GM10266 (cell line): ENCODE data around the gene OLFM4.

ENCODE experiments used
- DNase-seq: peaks from one replicate; pipeline ENCODE4 v3.0.0; 2012; ENCODE audit errors: extremely low spot score
- TF ChIP-seq, protein P1 (sequence below): IDR thresholded peaks from 2 replicates; pipeline ENCODE4 v1.5.1; 2012; ENCODE audit warnings: mild to moderate bottlenecking, low read depth; ENCODE audit not compliant: control insufficient read depth, insufficient read depth; ENCODE audit errors: missing control alignments

The OLFM4 gene, protein sequence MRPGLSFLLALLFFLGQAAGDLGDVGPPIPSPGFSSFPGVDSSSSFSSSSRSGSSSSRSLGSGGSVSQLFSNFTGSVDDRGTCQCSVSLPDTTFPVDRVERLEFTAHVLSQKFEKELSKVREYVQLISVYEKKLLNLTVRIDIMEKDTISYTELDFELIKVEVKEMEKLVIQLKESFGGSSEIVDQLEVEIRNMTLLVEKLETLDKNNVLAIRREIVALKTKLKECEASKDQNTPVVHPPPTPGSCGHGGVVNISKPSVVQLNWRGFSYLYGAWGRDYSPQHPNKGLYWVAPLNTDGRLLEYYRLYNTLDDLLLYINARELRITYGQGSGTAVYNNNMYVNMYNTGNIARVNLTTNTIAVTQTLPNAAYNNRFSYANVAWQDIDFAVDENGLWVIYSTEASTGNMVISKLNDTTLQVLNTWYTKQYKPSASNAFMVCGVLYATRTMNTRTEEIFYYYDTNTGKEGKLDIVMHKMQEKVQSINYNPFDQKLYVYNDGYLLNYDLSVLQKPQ

DNA sequence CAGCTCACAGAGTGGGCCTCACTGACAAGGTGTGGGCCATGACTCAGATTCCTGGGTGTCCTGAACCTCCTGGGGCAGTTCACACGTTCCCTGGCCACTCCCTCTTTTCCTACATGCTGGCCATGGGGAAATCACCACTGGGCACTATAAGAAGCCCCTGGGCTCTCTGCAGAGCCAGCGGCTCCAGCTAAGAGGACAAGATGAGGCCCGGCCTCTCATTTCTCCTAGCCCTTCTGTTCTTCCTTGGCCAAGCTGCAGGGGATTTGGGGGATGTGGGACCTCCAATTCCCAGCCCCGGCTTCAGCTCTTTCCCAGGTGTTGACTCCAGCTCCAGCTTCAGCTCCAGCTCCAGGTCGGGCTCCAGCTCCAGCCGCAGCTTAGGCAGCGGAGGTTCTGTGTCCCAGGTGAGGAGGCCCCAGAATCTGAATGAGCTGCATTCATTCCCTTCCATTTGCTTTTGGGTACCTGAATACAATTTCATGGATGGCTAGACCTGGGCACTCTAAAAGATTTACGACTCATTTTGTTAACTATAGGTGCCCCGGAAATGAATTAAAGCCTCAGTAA lies at the start of gene OLFM4:
Gene OLFM4 (plus strand): TSS at position 177 of the 567 bp plus-strand sequence. CDS start 24 bp downstream, at position 201.
- TF ChIP-seq, protein P1, sequence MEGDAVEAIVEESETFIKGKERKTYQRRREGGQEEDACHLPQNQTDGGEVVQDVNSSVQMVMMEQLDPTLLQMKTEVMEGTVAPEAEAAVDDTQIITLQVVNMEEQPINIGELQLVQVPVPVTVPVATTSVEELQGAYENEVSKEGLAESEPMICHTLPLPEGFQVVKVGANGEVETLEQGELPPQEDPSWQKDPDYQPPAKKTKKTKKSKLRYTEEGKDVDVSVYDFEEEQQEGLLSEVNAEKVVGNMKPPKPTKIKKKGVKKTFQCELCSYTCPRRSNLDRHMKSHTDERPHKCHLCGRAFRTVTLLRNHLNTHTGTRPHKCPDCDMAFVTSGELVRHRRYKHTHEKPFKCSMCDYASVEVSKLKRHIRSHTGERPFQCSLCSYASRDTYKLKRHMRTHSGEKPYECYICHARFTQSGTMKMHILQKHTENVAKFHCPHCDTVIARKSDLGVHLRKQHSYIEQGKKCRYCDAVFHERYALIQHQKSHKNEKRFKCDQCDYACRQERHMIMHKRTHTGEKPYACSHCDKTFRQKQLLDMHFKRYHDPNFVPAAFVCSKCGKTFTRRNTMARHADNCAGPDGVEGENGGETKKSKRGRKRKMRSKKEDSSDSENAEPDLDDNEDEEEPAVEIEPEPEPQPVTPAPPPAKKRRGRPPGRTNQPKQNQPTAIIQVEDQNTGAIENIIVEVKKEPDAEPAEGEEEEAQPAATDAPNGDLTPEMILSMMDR = no peak
- DNase-seq = no peak

DNA sequence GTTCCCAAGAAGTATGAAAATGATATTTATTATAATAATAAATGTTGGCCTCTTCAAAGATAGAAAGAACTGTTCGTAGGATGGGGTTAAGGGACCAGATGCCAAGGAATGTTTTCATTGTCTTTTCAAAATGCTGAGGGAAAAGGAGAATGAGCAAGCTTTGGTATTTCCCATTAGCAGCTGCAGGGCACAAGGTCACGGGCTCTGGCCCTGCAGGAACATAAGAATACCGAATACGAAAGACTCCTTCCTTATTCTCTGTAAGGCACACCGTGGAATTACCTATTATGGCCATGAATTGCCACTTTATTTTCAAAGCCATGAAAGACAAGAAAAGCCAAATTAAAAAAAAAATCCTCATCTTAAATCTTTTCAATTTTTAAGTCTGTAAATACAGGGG lies 49.6 kb upstream of the OLFM4 start:
- no peak for DNase-seq
- TF ChIP-seq, protein P1 = no peak

DNA sequence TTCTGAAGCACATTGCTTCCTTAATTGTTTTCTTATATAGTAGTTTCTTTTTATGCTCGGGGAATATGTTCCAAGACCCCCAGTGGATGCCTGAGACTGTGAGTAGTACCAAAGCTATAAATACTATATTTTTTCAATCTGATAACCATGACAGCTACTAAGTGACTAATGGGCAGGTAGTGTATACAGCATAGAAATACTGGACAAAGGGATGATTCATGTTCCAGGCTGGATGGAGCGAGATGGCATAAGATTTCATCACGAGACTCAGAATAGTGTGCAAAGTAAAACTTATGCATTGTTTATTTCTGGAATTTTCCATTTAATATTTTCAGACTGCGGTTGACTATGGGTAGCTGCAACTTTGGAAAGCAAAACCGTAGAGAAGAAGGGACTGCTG lies 47.9 kb upstream of the OLFM4 start:
- no peak for DNase-seq

DNA sequence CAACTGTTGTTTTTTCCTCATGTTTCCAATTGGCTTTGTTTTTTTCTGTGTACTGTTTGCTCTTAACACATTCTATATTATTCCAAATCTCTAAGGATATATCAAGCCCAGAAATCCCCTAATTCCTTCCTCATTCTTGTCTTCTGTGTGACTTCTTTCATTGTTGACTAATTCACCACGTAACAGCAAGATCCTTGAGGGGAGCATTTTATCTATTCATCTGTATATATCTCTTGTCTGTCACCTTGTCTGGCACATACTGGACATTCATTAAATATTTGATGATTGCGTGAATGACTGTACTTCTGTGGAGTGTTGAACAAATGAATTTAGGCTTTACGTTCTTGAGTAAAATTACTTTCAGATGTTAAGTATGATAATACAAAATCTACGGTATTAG lies 44.8 kb upstream of the OLFM4 start:
- DNase-seq = no peak
- TF ChIP-seq, protein P1 = no peak

More for the DNA sequence above, 47.9 kb upstream of the OLFM4 start:
- TF ChIP-seq, protein P1 = no peak

DNA sequence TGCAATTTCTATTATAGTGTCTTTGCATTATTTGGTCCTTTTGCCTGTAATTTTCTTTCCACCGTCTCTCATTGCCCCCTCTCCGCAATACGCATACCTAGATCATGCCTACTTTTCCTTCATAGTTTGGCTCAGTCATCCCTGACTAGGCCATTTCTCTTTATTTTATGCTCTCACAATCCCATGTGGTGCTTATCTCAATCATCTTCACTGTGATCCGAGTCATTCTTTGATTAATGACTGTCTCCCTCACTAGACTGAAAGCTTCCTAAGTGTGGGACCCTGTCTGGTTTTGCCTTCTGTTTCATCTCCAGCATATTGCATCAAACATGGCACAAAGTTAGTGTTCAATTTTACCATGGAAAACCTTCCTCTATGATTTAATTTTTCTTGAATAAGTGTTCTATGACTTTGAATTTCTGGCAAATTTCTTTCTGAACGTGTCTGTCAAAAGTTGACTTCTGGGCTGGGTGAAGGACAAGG lies 43.7 kb upstream of the OLFM4 start:
- no peak for DNase-seq
- TF ChIP-seq, protein P1 = no peak

DNA sequence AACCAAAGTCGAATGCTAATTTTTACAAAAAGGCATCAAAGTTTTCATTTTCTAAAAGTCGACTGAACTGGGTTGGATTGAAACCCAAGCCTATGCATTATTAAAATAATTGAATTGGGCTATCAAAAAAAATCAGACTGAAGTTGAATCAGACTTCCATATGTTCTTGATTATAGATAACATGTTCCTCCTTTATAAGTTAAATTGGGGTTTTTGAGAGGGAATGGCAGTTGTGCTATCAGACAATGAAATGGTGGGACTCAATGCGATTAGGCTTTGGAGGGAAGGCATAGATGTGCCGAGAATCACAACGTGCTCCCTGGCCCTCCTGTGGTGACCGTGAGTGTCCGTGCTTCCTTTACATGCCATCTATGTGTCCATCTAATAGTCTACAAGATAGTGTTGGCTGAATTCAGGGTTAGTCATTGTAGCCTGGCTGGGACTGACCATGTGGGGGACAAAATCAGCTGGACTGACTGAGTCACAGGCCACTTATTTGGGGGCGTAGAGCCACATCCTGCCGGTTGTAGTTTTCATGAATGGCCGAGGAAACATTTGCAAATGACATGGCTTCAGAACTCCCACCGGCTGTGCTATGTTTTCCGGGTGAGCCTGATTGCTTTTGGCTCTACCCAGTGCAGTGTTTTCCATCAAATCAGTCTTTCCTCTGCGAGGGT lies 37.1 kb upstream of the OLFM4 start:
- no peak for DNase-seq
- TF ChIP-seq, protein P1 = no peak
